Endothelial cell (in vitro differentiated cells): ENCODE results near the gene GET4. TPM values are rescaled to one million over a fixed set of nuclear protein-coding genes. Genes with fewer than 3 reads are reported as not detected.

Experiments
- DNase-seq: peaks from one replicate; pipeline ENCODE4 v3.0.0; 2021; ENCODE audit warnings: low spot score
- H3K27ac Mint-ChIP-seq: one replicate; pipeline ENCODE4 v1.8.0; 2021; ENCODE audit warnings: mixed read lengths, inconsistent platforms; ENCODE audit not compliant: unreplicated experiment
- H3K27me3 Mint-ChIP-seq: one replicate; pipeline ENCODE4 v1.8.0; 2021; ENCODE audit warnings: mild to moderate bottlenecking, moderate library complexity, mixed read lengths, inconsistent platforms; ENCODE audit not compliant: unreplicated experiment
- H3K36me3 Mint-ChIP-seq: one replicate; pipeline ENCODE4 v1.8.0; 2021; ENCODE audit warnings: mild to moderate bottlenecking, low read depth, mixed read lengths, inconsistent platforms; ENCODE audit not compliant: unreplicated experiment
- H3K4me1 Mint-ChIP-seq: one replicate; pipeline ENCODE4 v1.8.0; 2021; ENCODE audit warnings: mild to moderate bottlenecking, mixed read lengths, inconsistent platforms; ENCODE audit not compliant: unreplicated experiment
- H3K4me3 Mint-ChIP-seq: one replicate; pipeline ENCODE4 v1.8.0; 2021; ENCODE audit warnings: mild to moderate bottlenecking, mixed read lengths, inconsistent platforms; ENCODE audit not compliant: unreplicated experiment
- H3K9me3 Mint-ChIP-seq: one replicate; pipeline ENCODE4 v1.8.0; 2021; ENCODE audit warnings: mixed read lengths, inconsistent platforms; ENCODE audit not compliant: unreplicated experiment
- total RNA-seq: library from RNA; stranded (reverse); fragmentation: NEBNext Ultra II Directional; extraction: Animal tissue kit (Norgen Biotek cat#: 25700); gene quantifications from one replicate; pipeline ENCODE4 v1.2.1, GENCODE V29; 2021; ENCODE audit not compliant: unreplicated experiment
- TF ChIP-seq, protein P1 (sequence below): fragments of 200-600 bp; sonication (generic); IDR thresholded peaks from one replicate; pipeline ENCODE4 v1.5.0; 2021; ENCODE audit warnings: antibody characterized with exemption; ENCODE audit not compliant: unreplicated experiment

The GET4 gene
- total RNA-seq, 1 donor from 2014 or later, result 61.3 TPM

DNA sequence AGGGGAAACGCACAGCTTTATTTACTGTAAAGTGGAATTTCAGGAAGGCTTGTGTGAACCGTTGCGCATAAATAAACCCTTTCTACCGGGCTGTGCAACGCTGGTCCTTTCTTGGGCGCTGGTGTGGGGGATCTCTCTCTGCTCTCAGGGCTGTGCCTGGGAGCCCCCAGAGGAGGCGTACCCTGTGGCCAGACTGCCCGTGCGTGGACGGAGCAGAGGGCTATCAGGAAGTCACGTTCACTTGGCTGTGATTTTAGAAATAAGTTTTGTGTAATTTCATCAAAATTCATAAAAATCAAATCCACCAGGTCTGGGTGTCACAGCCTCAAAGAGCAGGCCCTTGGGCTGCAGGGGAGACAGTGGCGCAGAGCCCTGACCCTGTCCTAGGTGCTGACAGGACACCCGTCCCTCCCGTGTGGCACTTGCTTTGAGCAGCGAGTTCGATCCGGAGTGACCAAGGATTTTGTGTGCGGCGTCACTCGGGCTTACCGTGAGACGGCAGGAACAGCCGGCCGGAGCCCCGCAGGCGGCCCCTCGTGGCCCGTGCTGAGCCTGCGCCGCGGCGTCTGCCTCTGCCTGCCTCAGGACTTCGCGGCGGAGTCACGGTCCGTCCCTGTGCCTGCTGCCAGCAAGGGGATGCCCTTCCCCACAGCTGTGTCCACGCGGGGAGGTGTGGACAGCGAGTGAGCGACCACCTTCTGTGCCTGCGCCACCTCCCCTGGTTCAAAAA, 20.2 kb downstream of the GET4 start:
- TF ChIP-seq, protein P1, sequence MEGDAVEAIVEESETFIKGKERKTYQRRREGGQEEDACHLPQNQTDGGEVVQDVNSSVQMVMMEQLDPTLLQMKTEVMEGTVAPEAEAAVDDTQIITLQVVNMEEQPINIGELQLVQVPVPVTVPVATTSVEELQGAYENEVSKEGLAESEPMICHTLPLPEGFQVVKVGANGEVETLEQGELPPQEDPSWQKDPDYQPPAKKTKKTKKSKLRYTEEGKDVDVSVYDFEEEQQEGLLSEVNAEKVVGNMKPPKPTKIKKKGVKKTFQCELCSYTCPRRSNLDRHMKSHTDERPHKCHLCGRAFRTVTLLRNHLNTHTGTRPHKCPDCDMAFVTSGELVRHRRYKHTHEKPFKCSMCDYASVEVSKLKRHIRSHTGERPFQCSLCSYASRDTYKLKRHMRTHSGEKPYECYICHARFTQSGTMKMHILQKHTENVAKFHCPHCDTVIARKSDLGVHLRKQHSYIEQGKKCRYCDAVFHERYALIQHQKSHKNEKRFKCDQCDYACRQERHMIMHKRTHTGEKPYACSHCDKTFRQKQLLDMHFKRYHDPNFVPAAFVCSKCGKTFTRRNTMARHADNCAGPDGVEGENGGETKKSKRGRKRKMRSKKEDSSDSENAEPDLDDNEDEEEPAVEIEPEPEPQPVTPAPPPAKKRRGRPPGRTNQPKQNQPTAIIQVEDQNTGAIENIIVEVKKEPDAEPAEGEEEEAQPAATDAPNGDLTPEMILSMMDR, result no peak
- Mint-ChIP-seq H3K27ac (peak overlapping the region; percentile 30), H3K27me3 (peaks cover 12% of the 10 kb centered on the region), H3K4me1 (no peaks in the 10 kb centered on the region), H3K9me3 (no peaks in the 10 kb centered on the region), H3K36me3 (peaks cover 20% of the 10 kb centered on the region), H3K4me3 (no peak overlapping the region)
- DNase-seq, result no peak

DNA sequence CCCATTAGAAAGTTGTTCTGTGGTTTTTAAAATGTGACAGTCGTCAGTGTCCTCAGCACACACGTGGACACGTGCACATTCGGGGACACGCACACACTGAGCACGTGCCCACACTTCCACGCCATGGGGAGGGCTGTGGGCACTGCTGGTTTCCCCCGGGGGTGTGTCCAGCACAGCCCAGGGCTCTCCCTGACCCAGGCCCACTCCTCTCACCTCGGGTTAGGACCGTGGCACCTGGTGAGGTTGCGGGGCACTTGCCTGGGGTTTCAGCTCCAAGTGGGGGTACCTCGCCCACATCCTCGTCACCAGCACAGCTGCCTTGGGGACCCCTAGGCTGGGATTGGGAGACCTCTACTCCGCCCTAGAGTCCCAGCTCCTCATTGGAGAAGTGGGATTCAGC, 20.7 kb downstream of the GET4 start:
- Mint-ChIP-seq H3K27ac (no peak overlapping the region), H3K27me3 (peaks cover 12% of the 10 kb centered on the region), H3K9me3 (no peaks in the 10 kb centered on the region), H3K4me1 (no peaks in the 10 kb centered on the region), H3K4me3 (no peak overlapping the region), H3K36me3 (peaks cover 20% of the 10 kb centered on the region)
- DNase-seq, result no peak
- TF ChIP-seq, protein P1, result no peak

DNA sequence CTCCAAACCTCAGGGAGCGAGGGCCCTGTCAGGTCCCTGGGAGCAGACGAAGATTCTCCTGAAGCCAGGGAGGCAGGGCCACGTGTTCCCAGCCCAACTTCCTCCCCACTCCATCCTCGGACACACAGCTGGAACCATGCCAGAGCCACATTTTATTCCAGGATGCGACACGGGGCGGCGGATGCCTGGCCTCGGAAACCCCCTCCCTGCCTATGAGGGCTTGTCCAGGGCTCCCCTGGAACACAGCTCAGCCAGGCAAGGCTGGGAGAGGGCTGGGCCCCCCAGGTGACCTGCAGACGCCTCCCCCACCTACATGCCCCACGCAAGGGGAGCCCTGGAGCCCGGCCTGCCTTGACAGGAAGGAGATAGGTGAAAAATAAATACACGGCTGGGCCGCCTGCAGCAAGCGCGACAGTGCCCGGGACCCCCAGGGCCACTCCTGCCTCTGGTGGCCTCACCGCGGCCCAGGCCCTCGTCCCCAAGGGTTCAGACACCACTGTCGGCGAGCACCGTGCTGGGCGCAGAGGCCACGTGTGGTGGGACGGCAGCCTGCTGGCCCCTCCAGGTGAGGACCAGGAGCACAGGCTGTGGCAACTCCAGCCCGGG, 21.5 kb downstream of the GET4 start:
- no peaks in the 10 kb centered on the region for H3K9me3 Mint-ChIP-seq
- TF ChIP-seq, protein P1, result no peak
- no peak for DNase-seq
- no peak overlapping the region for H3K4me3 Mint-ChIP-seq
- no peaks in the 10 kb centered on the region for H3K4me1 Mint-ChIP-seq
- peaks cover 12% of the 10 kb centered on the region for H3K36me3 Mint-ChIP-seq
- no peak overlapping the region for H3K27ac Mint-ChIP-seq
- H3K27me3 Mint-ChIP-seq, result peaks cover 12% of the 10 kb centered on the region

DNA sequence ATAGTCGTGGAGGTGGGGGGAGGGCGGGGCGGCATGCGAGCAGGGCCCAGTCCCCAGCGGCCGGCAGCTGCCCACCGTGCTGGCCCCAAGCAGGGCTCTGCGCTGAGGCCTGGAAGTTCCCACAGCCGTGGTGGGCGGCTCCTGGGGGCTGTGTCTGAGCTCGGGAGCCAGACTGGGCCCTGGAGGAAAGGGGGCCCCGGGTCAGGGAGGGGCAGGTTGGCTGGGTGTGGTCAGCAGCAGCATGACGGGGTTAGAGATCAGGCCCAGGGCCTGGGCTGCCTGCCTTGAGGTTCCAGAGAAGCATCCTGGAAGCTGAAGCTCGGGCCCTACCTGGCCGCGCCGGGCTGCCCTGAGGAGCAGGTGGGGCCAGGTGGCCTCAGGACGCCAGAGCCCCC, 22.1 kb downstream of the GET4 start:
- Mint-ChIP-seq H3K36me3 (peaks cover 10% of the 10 kb centered on the region), H3K4me3 (no peak overlapping the region), H3K27ac (no peak overlapping the region), H3K27me3 (peaks cover 10% of the 10 kb centered on the region), H3K9me3 (no peaks in the 10 kb centered on the region), H3K4me1 (no peaks in the 10 kb centered on the region)
- TF ChIP-seq, protein P1, result no peak
- DNase-seq, result no peak
